Progenitor cell of endocrine pancreas (in vitro differentiated cells): ENCODE data around the gene SGCD. TPM values are rescaled to one million over a fixed set of nuclear protein-coding genes. Genes with fewer than 3 reads are reported as not detected.

Source experiments
- DNase-seq: peaks from one replicate; pipeline ENCODE4 v3.0.0; 2021; ENCODE audit warnings: low spot score; ENCODE audit not compliant: unreplicated experiment
- H3K27ac Mint-ChIP-seq: 2 replicates; pipeline ENCODE4 v1.8.0; 2021; ENCODE audit warnings: mild to moderate bottlenecking, moderate library complexity, mixed read lengths
- H3K27me3 Mint-ChIP-seq: 2 replicates; pipeline ENCODE4 v1.8.0; 2021; ENCODE audit warnings: mixed read lengths
- H3K36me3 Mint-ChIP-seq: 2 replicates; pipeline ENCODE4 v1.8.0; 2022; ENCODE audit warnings: mixed read lengths; ENCODE audit not compliant: insufficient read depth
- H3K4me1 Mint-ChIP-seq: 2 replicates; pipeline ENCODE4 v1.8.0; 2021; ENCODE audit warnings: low read depth, mixed read lengths
- H3K4me3 Mint-ChIP-seq: 2 replicates; pipeline ENCODE4 v1.8.0; 2021; ENCODE audit warnings: low read depth, mild to moderate bottlenecking, moderate library complexity, mixed read lengths
- H3K9me3 Mint-ChIP-seq: 2 replicates; pipeline ENCODE4 v1.8.0; 2021; ENCODE audit warnings: low read depth, mixed read lengths
- total RNA-seq: library from RNA; stranded (reverse); gene quantifications from 2 replicates; pipeline ENCODE4 v1.2.1, GENCODE V29; 2021
- TF ChIP-seq, protein P1 (sequence below): fragments of 200-600 bp; sonication (generic); IDR thresholded peaks from one replicate; pipeline ENCODE4 v1.5.0; 2021; ENCODE audit warnings: antibody characterized with exemption, mild to moderate bottlenecking; ENCODE audit not compliant: unreplicated experiment

Gene SGCD
- total RNA-seq, 1 donor from 2014 or later: 5.9 TPM

DNA sequence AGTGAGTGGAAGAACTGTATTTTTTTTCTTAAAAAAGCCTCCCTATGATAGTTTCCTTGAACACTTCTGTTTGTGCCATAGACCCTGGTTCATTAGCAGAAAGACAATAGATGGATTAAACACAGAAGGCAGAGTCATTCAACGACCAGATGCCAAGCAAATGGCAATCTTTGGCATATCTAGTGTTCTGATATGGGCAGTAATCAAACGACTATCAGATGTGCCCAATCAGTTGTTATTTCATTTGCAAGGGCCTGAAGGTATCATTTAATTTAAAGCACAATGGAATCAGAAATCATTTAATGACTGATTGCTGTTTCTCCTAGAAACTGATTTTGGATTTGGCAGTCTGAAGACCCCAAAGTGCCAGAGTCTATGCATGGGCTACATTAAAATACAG is 61.3 kb downstream of the SGCD start:
- H3K4me1 Mint-ChIP-seq: peaks cover 32% of the 10 kb centered on the region
- H3K9me3 Mint-ChIP-seq: no peaks in the 10 kb centered on the region
- DNase-seq: no peak
- H3K27ac Mint-ChIP-seq: no peak overlapping the region
- no peaks in the 10 kb centered on the region for H3K27me3 Mint-ChIP-seq
- no peak overlapping the region for H3K4me3 Mint-ChIP-seq
- TF ChIP-seq, protein P1, sequence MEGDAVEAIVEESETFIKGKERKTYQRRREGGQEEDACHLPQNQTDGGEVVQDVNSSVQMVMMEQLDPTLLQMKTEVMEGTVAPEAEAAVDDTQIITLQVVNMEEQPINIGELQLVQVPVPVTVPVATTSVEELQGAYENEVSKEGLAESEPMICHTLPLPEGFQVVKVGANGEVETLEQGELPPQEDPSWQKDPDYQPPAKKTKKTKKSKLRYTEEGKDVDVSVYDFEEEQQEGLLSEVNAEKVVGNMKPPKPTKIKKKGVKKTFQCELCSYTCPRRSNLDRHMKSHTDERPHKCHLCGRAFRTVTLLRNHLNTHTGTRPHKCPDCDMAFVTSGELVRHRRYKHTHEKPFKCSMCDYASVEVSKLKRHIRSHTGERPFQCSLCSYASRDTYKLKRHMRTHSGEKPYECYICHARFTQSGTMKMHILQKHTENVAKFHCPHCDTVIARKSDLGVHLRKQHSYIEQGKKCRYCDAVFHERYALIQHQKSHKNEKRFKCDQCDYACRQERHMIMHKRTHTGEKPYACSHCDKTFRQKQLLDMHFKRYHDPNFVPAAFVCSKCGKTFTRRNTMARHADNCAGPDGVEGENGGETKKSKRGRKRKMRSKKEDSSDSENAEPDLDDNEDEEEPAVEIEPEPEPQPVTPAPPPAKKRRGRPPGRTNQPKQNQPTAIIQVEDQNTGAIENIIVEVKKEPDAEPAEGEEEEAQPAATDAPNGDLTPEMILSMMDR: no peak
- no peaks in the 10 kb centered on the region for H3K36me3 Mint-ChIP-seq

DNA sequence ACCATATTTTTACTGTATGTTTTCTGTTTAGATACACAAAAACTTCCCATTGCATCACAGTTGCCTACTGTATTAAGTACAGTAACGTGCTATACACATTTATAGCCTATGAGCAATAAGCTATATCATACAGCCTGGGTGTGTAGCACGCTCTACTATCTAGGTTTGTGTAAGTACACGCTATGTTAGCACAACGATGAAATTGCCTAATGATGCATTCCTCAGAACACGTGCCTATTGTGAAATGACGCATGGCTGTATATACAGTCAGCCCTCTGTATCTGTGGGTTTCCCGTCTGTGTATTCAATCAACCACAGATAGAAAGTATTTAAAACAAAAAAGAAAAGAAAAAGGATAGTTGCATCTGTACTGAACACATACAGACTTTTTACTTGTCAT is 64.2 kb downstream of the SGCD start:
- Mint-ChIP-seq H3K27me3 (no peaks in the 10 kb centered on the region), H3K9me3 (peaks cover 7% of the 10 kb centered on the region), H3K4me3 (no peak overlapping the region), H3K4me1 (peaks cover 25% of the 10 kb centered on the region), H3K36me3 (no peaks in the 10 kb centered on the region), H3K27ac (no peak overlapping the region)
- DNase-seq: no peak
- TF ChIP-seq, protein P1: no peak

DNA sequence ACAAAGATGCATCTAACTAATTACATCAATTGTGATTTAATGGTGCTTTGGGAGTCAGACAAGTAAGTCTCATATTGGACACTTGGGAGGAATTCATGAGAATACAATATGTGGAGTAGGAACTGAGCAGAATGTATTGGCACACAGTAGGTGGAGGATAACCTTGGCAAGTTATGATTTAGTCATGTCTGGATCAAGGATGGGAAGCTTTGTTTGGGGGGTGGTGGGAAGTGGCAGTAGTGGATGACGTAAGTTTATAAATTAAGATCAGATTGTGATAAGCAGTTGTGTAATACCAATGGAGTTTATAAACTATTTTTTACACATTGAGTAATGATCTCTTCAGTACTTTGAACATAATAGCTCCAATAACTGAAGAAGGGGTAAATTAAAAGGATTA is 67.0 kb downstream of the SGCD start:
- TF ChIP-seq, protein P1: no peak
- peaks cover 20% of the 10 kb centered on the region for H3K9me3 Mint-ChIP-seq

DNA sequence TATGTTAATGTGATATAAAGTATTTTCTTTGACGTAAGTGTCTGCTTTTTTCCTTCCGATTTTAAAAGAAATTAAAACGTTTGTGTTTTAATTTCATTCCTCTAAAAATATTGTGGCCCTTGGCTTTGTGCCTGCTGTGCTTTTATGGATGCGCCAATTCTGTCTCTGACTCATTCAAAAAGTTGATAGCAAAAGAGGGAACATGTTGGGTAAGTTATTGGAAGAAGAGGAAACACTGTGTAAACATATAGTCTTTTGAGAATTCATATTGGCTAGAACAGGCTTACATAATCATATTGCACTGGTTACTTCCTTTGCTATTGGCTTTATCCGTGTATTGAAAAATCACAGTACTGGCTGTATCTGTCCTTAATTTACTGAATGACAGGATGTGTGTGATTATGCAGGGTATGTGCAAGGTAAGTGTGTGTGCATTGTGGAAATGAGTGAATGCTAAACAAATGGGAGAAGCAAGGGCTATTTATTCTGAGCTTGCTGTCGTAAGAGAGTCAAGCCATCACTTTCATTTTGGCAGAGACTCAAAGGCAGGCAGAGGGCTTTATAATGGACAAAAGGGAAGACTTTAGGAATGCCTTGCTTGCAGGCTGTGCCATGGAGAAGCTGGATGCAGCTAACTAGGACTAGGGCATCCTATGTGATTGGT is 67.8 kb downstream of the SGCD start:
- no peak overlapping the region for H3K4me3 Mint-ChIP-seq

More for the DNA sequence above, 67.0 kb downstream of the SGCD start:
- no peak overlapping the region for H3K27ac Mint-ChIP-seq
- no peaks in the 10 kb centered on the region for H3K36me3 Mint-ChIP-seq
- H3K27me3 Mint-ChIP-seq: no peaks in the 10 kb centered on the region
- DNase-seq: no peak
- no peak overlapping the region for H3K4me3 Mint-ChIP-seq
- H3K4me1 Mint-ChIP-seq: peaks cover 5% of the 10 kb centered on the region

DNA sequence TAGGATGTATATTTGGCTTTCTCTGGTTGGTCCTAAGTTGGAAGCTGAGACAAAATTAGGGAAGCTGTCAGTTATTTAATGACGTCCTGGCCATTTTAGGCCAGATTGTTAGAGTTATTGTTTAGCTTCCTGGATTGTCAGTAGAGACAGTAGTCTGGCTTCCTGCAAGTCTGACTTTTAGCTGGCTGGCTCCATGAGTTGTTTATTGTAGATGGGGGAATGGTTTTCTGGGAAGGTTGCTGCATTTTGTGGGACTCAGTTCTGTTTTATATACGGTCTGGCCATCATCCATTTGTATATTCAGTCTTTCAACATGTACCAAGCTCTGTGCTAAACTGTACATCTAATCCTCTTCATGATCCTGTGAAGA is 68.3 kb downstream of the SGCD start:
- H3K27ac Mint-ChIP-seq: no peak overlapping the region

More for the DNA sequence above, 67.8 kb downstream of the SGCD start:
- H3K36me3 Mint-ChIP-seq: no peaks in the 10 kb centered on the region
- peaks cover 23% of the 10 kb centered on the region for H3K9me3 Mint-ChIP-seq
- peaks cover 5% of the 10 kb centered on the region for H3K4me1 Mint-ChIP-seq
- TF ChIP-seq, protein P1: no peak
- DNase-seq: no peak
- H3K27me3 Mint-ChIP-seq: no peaks in the 10 kb centered on the region
- no peak overlapping the region for H3K27ac Mint-ChIP-seq

More for the DNA sequence above, 68.3 kb downstream of the SGCD start:
- no peaks in the 10 kb centered on the region for H3K36me3 Mint-ChIP-seq
- H3K4me3 Mint-ChIP-seq: no peak overlapping the region
- no peaks in the 10 kb centered on the region for H3K27me3 Mint-ChIP-seq
- H3K9me3 Mint-ChIP-seq: peaks cover 23% of the 10 kb centered on the region
- TF ChIP-seq, protein P1: no peak
- no peak for DNase-seq
- H3K4me1 Mint-ChIP-seq: peaks cover 5% of the 10 kb centered on the region
